ENCODE results near the gene COPS3. TPM values are rescaled to one million over a fixed set of nuclear protein-coding genes. Genes with fewer than 3 reads are reported as not detected.

The COPS3 gene
- total and polyA plus RNA-seq, 9 of the 15 experiments (the other 6 are each of a cell fraction or from before 2014, with no cell fraction given) = 92.4 to 295 (median 167) TPM

- peak; percentile 42; the same call in 1 of the 2 replicates for TF ChIP-seq AFF4 (CRISPR knock-in tag; IDR thresholded peaks at IDR 0.05)
- TF ChIP-seq ARNT (IDR thresholded peaks at IDR 0.05) = 0 out of 4 replicates have a peak, but pooled peaks of 1 of the 2 experiments have one; percentile 14
- TF ChIP-seq MBD2 (IDR thresholded peaks at IDR 0.05; ENCODE audit: borderline replicate concordance, low read depth) = peak; percentile 95
- TF ChIP-seq USF1 (CRISPR knock-in tag; IDR thresholded peaks at IDR 0.05) = peak; percentile 94
- peak; percentile 92 for TF ChIP-seq SAFB (IDR thresholded peaks at IDR 0.05; ENCODE audit: borderline replicate concordance, low read depth, low read length)
- TF ChIP-seq RAD51 (IDR thresholded peaks at IDR 0.05; ENCODE audit: borderline replicate concordance, low read depth) = peak; percentile 98
- peak; percentile 99 for TF ChIP-seq TFE3 (CRISPR knock-in tag; IDR thresholded peaks at IDR 0.05)
- TF ChIP-seq ELK3 (CRISPR knock-in tag; IDR thresholded peaks at IDR 0.05) = no peak
- peak; percentile 87 for TF ChIP-seq JUND (IDR thresholded peaks at IDR 0.05; ENCODE audit: borderline replicate concordance, low read depth, low read length)
- TF ChIP-seq JUND (tag; IDR thresholded peaks at IDR 0.05; ENCODE audit: borderline replicate concordance, low read depth, low read length) = no peak
- TF ChIP-seq MNT (conservative IDR thresholded peaks at IDR 0.05) = peak; percentile 91 to 95
- TF ChIP-seq DMBX1 (CRISPR knock-in tag; IDR thresholded peaks at IDR 0.05; ENCODE audit: borderline replicate concordance) = no peak
- TF ChIP-seq ETS1 (conservative IDR thresholded peaks at IDR 0.05; ENCODE audit: control insufficient read depth, low read depth, low read length) = 0 out of 2 replicates have a peak, but pooled peaks have one; percentile 32
- TF ChIP-seq NR2C2 (CRISPR knock-in tag; IDR thresholded peaks at IDR 0.05) = peak; percentile 42; the same call in 1 of the 2 replicates
- TF ChIP-seq NR2C2 (tag; IDR thresholded peaks at IDR 0.05) = no peak
Observed at GRCh38 chr17:17237026-17237799, 43.8 kb downstream of the COPS3 start, which contains the start of gene FLCN (continued).

All from K562 (cell line).